Measurements from ENCODE around the gene PEAK1. TPM values are rescaled to one million over a fixed set of nuclear protein-coding genes. Genes with fewer than 3 reads are reported as not detected.

The PEAK1 gene
- total and polyA plus RNA-seq, 3 experiments from 2014 or later, result 2.2 to 26.3 (median 25.1) TPM

GRCh38 chr15:77457191-77457904 lies 37.4 kb upstream of the PEAK1 start:
- Mint-ChIP-seq H3K27ac (peak overlapping the region in 7 of 8 donors; percentile 5 to 89 (median 44)), H3K27me3 (no peaks in the 10 kb centered on the region), H3K4me1 (peaks cover 32 to 47% (median 47%) of the 10 kb centered on the region in 3 donors), H3K4me3 (peak overlapping the region in 4 of 7 donors; percentile 2 to 52 (median 8)), H3K36me3 (peaks cover 4 to 34% (median 13%) of the 10 kb centered on the region in 3 donors), H3K9me3 (no peaks in the 10 kb centered on the region)
- H3K4me1 ChIP-seq (ENCODE audit: insufficient read depth, low read length), result peaks cover 29% of the 10 kb centered on the region
- DNase-seq, result no peak
- H3K27me3 ChIP-seq (ENCODE audit: insufficient read depth, low read length, poor library complexity, severe bottlenecking), result no peaks in the 10 kb centered on the region
- H3K4me3 ChIP-seq (ENCODE audit: low read length), result no peak overlapping the region
- no peak overlapping the region for H3K27ac ChIP-seq (ENCODE audit: low read depth, low read length)
- H3K36me3 ChIP-seq (ENCODE audit: insufficient read depth, low read length), result no peaks in the 10 kb centered on the region
- CTCF ChIA-PET, result interaction anchor here (0.6 kb wide), 1 partner anchor 15 kb away, joined by 4 read pairs; no protein-coding TSS in a partner anchor
- POLR2A ChIA-PET, result interaction anchor here (0.6 kb wide), 1 partner anchor 462 kb away, joined by 3 read pairs; the partner anchor contains the start of gene PSTPIP1
- H3K9me3 ChIP-seq (ENCODE audit: low read length), result no peaks in the 10 kb centered on the region

- Histone ChIP-seq H3K27ac (ENCODE audit: low read depth, low read length) (no peak overlapping the region), H3K36me3 (ENCODE audit: insufficient read depth, low read length) (no peaks in the 10 kb centered on the region), H3K27me3 (ENCODE audit: insufficient read depth, low read length, poor library complexity, severe bottlenecking) (no peaks in the 10 kb centered on the region), H3K4me3 (ENCODE audit: low read length) (no peak overlapping the region), H3K4me1 (ENCODE audit: insufficient read depth, low read length) (peaks cover 29% of the 10 kb centered on the region), H3K9me3 (ENCODE audit: low read length) (no peaks in the 10 kb centered on the region)
- Mint-ChIP-seq H3K4me1 (peaks cover 32 to 50% (median 47%) of the 10 kb centered on the region in 3 donors), H3K9me3 (no peaks in the 10 kb centered on the region), H3K36me3 (peaks cover 4 to 34% (median 13%) of the 10 kb centered on the region in 3 donors), H3K27ac (peak overlapping the region in 5 of 8 donors; percentile 15 to 77 (median 56)), H3K27me3 (no peaks in the 10 kb centered on the region), H3K4me3 (peak overlapping the region in 1 of 7 donors; percentile 8)
- ChIA-PET POLR2A (no interaction called here), CTCF (interaction anchor here (0.6 kb wide), 1 partner anchor 14 kb away, joined by 4 read pairs; no protein-coding TSS in a partner anchor)
- DNase-seq, result no peak
Measured at GRCh38 chr15:77456746-77457145, 36.8 kb upstream of the PEAK1 start.

GRCh38 chr15:77455696-77456321 lies 35.9 kb upstream of the PEAK1 start:
- ChIA-PET POLR2A (no interaction called here), CTCF (no interaction called here)
- Mint-ChIP-seq H3K27ac (peak overlapping the region in 2 of 8 donors; percentile 25 to 30), H3K9me3 (no peaks in the 10 kb centered on the region), H3K4me3 (no peak overlapping the region), H3K4me1 (peaks cover 35 to 47% (median 45%) of the 10 kb centered on the region in 3 donors), H3K27me3 (no peaks in the 10 kb centered on the region), H3K36me3 (peaks cover 4 to 30% (median 11%) of the 10 kb centered on the region in 3 donors)
- H3K4me3 ChIP-seq (ENCODE audit: low read length), result no peak overlapping the region
- DNase-seq, result no peak
- no peak overlapping the region for H3K27ac ChIP-seq (ENCODE audit: low read depth, low read length)
- peaks cover 29% of the 10 kb centered on the region for H3K4me1 ChIP-seq (ENCODE audit: insufficient read depth, low read length)
- H3K27me3 ChIP-seq (ENCODE audit: insufficient read depth, low read length, poor library complexity, severe bottlenecking), result no peaks in the 10 kb centered on the region
- H3K36me3 ChIP-seq (ENCODE audit: insufficient read depth, low read length), result no peaks in the 10 kb centered on the region
- no peaks in the 10 kb centered on the region for H3K9me3 ChIP-seq (ENCODE audit: low read length)

GRCh38 chr15:77454951-77455350 lies 35.0 kb upstream of the PEAK1 start:
- H3K9me3 ChIP-seq (ENCODE audit: low read length), result no peaks in the 10 kb centered on the region
- POLR2A ChIA-PET, result no interaction called here

GRCh38 chr15:77454265-77454664 lies 34.4 kb upstream of the PEAK1 start:
- peak overlapping the region in 1 of 7 donors; percentile 57 for H3K4me3 Mint-ChIP-seq
- no peaks in the 10 kb centered on the region for H3K27me3 Mint-ChIP-seq
- CTCF ChIA-PET, result no interaction called here

More at GRCh38 chr15:77454951-77455350, 35.0 kb upstream of the PEAK1 start:
- Histone ChIP-seq H3K27ac (ENCODE audit: low read depth, low read length) (no peak overlapping the region), H3K36me3 (ENCODE audit: insufficient read depth, low read length) (no peaks in the 10 kb centered on the region), H3K4me1 (ENCODE audit: insufficient read depth, low read length) (peaks cover 29% of the 10 kb centered on the region), H3K27me3 (ENCODE audit: insufficient read depth, low read length, poor library complexity, severe bottlenecking) (no peaks in the 10 kb centered on the region), H3K4me3 (ENCODE audit: low read length) (no peak overlapping the region)
- peaks cover 35 to 47% (median 43%) of the 10 kb centered on the region in 3 donors for H3K4me1 Mint-ChIP-seq
- CTCF ChIA-PET, result no interaction called here
- DNase-seq, result no peak
- H3K27me3 Mint-ChIP-seq, result no peaks in the 10 kb centered on the region
- H3K36me3 Mint-ChIP-seq, result peaks cover 4 to 30% (median 9%) of the 10 kb centered on the region in 3 donors
- H3K4me3 Mint-ChIP-seq, result no peak overlapping the region
- H3K9me3 Mint-ChIP-seq, result no peaks in the 10 kb centered on the region
- no peak overlapping the region for H3K27ac Mint-ChIP-seq

GRCh38 chr15:77446840-77447390 lies 27.0 kb upstream of the PEAK1 start:
- Mint-ChIP-seq H3K27ac (peak overlapping the region in 2 of 8 donors; percentile 54 to 64), H3K4me1 (peaks cover 20 to 50% (median 34%) of the 10 kb centered on the region in 3 donors), H3K27me3 (peaks cover 0 to 2% of the 10 kb centered on the region in 2 donors), H3K36me3 (peaks cover 0 to 37% (median 10%) of the 10 kb centered on the region in 3 donors), H3K9me3 (no peaks in the 10 kb centered on the region), H3K4me3 (no peak overlapping the region)
- Histone ChIP-seq H3K4me1 (ENCODE audit: insufficient read depth, low read length) (no peaks in the 10 kb centered on the region), H3K9me3 (ENCODE audit: low read length) (no peaks in the 10 kb centered on the region), H3K27me3 (ENCODE audit: insufficient read depth, low read length, poor library complexity, severe bottlenecking) (no peaks in the 10 kb centered on the region), H3K36me3 (ENCODE audit: insufficient read depth, low read length) (no peaks in the 10 kb centered on the region), H3K4me3 (ENCODE audit: low read length) (no peak overlapping the region), H3K27ac (ENCODE audit: low read depth, low read length) (no peak overlapping the region)
- no peak for DNase-seq
- CTCF ChIA-PET, result no interaction called here
- POLR2A ChIA-PET, result no interaction called here

More at GRCh38 chr15:77454265-77454664, 34.4 kb upstream of the PEAK1 start:
- peaks cover 29% of the 10 kb centered on the region for H3K4me1 ChIP-seq (ENCODE audit: insufficient read depth, low read length)
- H3K27ac Mint-ChIP-seq, result no peak overlapping the region
- no peak overlapping the region for H3K4me3 ChIP-seq (ENCODE audit: low read length)
- no peak for DNase-seq
- H3K36me3 Mint-ChIP-seq, result peaks cover 3 to 29% (median 5%) of the 10 kb centered on the region in 3 donors
- POLR2A ChIA-PET, result no interaction called here
- H3K9me3 Mint-ChIP-seq, result no peaks in the 10 kb centered on the region
- no peaks in the 10 kb centered on the region for H3K36me3 ChIP-seq (ENCODE audit: insufficient read depth, low read length)
- H3K4me1 Mint-ChIP-seq, result peaks cover 35 to 51% (median 43%) of the 10 kb centered on the region in 3 donors
- H3K27ac ChIP-seq (ENCODE audit: low read depth, low read length), result no peak overlapping the region
- no peaks in the 10 kb centered on the region for H3K9me3 ChIP-seq (ENCODE audit: low read length)
- H3K27me3 ChIP-seq (ENCODE audit: insufficient read depth, low read length, poor library complexity, severe bottlenecking), result no peaks in the 10 kb centered on the region

GRCh38 chr15:77440378-77440999 lies 20.6 kb upstream of the PEAK1 start:
- H3K4me3 ChIP-seq (ENCODE audit: low read length), result no peak overlapping the region
- ChIA-PET CTCF (no interaction called here), POLR2A (no interaction called here)
- no peak overlapping the region for H3K27ac ChIP-seq (ENCODE audit: low read depth, low read length)
- H3K27me3 ChIP-seq (ENCODE audit: insufficient read depth, low read length, poor library complexity, severe bottlenecking), result no peaks in the 10 kb centered on the region
- Mint-ChIP-seq H3K27ac (no peak overlapping the region), H3K36me3 (peaks cover 0 to 8% (median 4%) of the 10 kb centered on the region in 3 donors), H3K4me1 (peaks cover 41 to 63% (median 61%) of the 10 kb centered on the region in 3 donors), H3K27me3 (no peaks in the 10 kb centered on the region), H3K4me3 (no peak overlapping the region), H3K9me3 (no peaks in the 10 kb centered on the region)
- no peaks in the 10 kb centered on the region for H3K4me1 ChIP-seq (ENCODE audit: insufficient read depth, low read length)
- H3K9me3 ChIP-seq (ENCODE audit: low read length), result no peaks in the 10 kb centered on the region
- no peak for DNase-seq
- H3K36me3 ChIP-seq (ENCODE audit: insufficient read depth, low read length), result no peaks in the 10 kb centered on the region
